ENCODE results near the gene EFEMP1.

Gene EFEMP1

GRCh38 chr2:55952415-55952814 is 28.8 kb upstream of the EFEMP1 start:
- Histone ChIP-seq H3K9me3 (ENCODE audit: control insufficient read depth, insufficient read depth, low read length) (no peaks in the 10 kb centered on the region), H3K36me3 (ENCODE audit: control insufficient read depth, insufficient read depth, low read length) (no peaks in the 10 kb centered on the region), H3K9ac (ENCODE audit: low read depth, low read length) (no peak overlapping the region), H3K4me1 (ENCODE audit: control insufficient read depth, insufficient read depth, low read length) (no peaks in the 10 kb centered on the region), H3K4me3 (ENCODE audit: low read depth, low read length) (no peak overlapping the region), H3K27me3 (ENCODE audit: control insufficient read depth, insufficient read depth, low read length) (no peaks in the 10 kb centered on the region)

GRCh38 chr2:55951533-55951932 is 28.0 kb upstream of the EFEMP1 start:
- Histone ChIP-seq H3K9me3 (ENCODE audit: control insufficient read depth, insufficient read depth, low read length) (no peaks in the 10 kb centered on the region), H3K4me1 (ENCODE audit: control insufficient read depth, insufficient read depth, low read length) (no peaks in the 10 kb centered on the region), H3K36me3 (ENCODE audit: control insufficient read depth, insufficient read depth, low read length) (no peaks in the 10 kb centered on the region), H3K4me3 (ENCODE audit: low read depth, low read length) (no peak overlapping the region), H3K27me3 (ENCODE audit: control insufficient read depth, insufficient read depth, low read length) (no peaks in the 10 kb centered on the region), H3K9ac (ENCODE audit: low read depth, low read length) (no peak overlapping the region)

GRCh38 chr2:55949613-55950012 is 26.0 kb upstream of the EFEMP1 start:
- no peak overlapping the region for H3K9ac ChIP-seq (ENCODE audit: low read depth, low read length)
- no peak overlapping the region for H3K4me3 ChIP-seq (ENCODE audit: low read depth, low read length)
- no peaks in the 10 kb centered on the region for H3K36me3 ChIP-seq (ENCODE audit: control insufficient read depth, insufficient read depth, low read length)
- H3K9me3 ChIP-seq (ENCODE audit: control insufficient read depth, insufficient read depth, low read length) = no peaks in the 10 kb centered on the region
- no peaks in the 10 kb centered on the region for H3K4me1 ChIP-seq (ENCODE audit: control insufficient read depth, insufficient read depth, low read length)
- no peaks in the 10 kb centered on the region for H3K27me3 ChIP-seq (ENCODE audit: control insufficient read depth, insufficient read depth, low read length)

DNA sequence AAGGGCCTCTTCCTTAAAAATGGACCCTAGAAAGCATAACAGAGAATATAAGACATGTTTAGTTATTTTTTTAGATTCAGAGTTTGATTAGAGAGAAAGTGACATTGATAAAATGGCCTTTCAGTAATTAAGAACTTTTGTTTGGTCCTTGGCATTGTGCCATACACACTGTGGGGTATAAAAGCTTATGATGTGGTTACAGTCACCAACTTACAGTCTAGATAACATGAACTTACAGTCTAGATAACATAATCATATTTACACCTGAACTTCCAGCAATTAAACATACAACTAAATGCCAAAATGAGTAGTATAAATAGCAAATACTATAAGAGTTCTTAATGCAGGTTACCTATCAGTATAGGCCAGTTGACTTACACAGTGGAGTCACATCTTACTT is 25.6 kb upstream of the EFEMP1 start:
- Histone ChIP-seq H3K4me3 (ENCODE audit: low read depth, low read length) (no peak overlapping the region), H3K9ac (ENCODE audit: low read depth, low read length) (no peak overlapping the region), H3K36me3 (ENCODE audit: control insufficient read depth, insufficient read depth, low read length) (no peaks in the 10 kb centered on the region), H3K4me1 (ENCODE audit: control insufficient read depth, insufficient read depth, low read length) (no peaks in the 10 kb centered on the region), H3K27me3 (ENCODE audit: control insufficient read depth, insufficient read depth, low read length) (no peaks in the 10 kb centered on the region), H3K9me3 (ENCODE audit: control insufficient read depth, insufficient read depth, low read length) (no peaks in the 10 kb centered on the region)

GRCh38 chr2:55948176-55948923 is 24.8 kb upstream of the EFEMP1 start:
- Histone ChIP-seq H3K4me3 (ENCODE audit: low read depth, low read length) (no peak overlapping the region), H3K36me3 (ENCODE audit: control insufficient read depth, insufficient read depth, low read length) (no peaks in the 10 kb centered on the region), H3K4me1 (ENCODE audit: control insufficient read depth, insufficient read depth, low read length) (no peaks in the 10 kb centered on the region), H3K9ac (ENCODE audit: low read depth, low read length) (no peak overlapping the region), H3K9me3 (ENCODE audit: control insufficient read depth, insufficient read depth, low read length) (no peaks in the 10 kb centered on the region), H3K27me3 (ENCODE audit: control insufficient read depth, insufficient read depth, low read length) (no peaks in the 10 kb centered on the region)

DNA sequence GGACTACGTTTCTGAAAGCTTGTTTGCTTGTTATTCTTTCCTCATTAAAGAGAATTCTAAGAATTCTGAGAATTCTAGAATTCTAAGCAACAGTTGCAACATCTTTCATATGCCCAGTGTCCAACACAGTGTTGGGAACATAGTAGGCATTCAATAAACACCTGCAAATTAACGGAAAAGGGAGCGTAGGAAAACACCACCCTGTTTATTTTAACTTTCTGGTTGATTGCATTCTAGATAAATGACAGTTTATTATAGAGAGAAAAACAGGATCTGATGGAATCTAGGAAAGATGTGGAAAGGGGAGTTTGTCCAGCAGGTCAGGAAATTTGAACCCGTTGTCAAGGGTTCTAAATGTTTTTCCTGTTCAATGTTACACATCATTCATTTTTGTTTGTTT is 24.2 kb upstream of the EFEMP1 start:
- Histone ChIP-seq H3K9ac (ENCODE audit: low read depth, low read length) (no peak overlapping the region), H3K4me1 (ENCODE audit: control insufficient read depth, insufficient read depth, low read length) (no peaks in the 10 kb centered on the region), H3K9me3 (ENCODE audit: control insufficient read depth, insufficient read depth, low read length) (no peaks in the 10 kb centered on the region), H3K4me3 (ENCODE audit: low read depth, low read length) (no peak overlapping the region), H3K27me3 (ENCODE audit: control insufficient read depth, insufficient read depth, low read length) (no peaks in the 10 kb centered on the region), H3K36me3 (ENCODE audit: control insufficient read depth, insufficient read depth, low read length) (no peaks in the 10 kb centered on the region)

- Histone ChIP-seq H3K4me3 (ENCODE audit: low read depth, low read length) (no peak overlapping the region), H3K4me1 (ENCODE audit: control insufficient read depth, insufficient read depth, low read length) (no peaks in the 10 kb centered on the region), H3K27me3 (ENCODE audit: control insufficient read depth, insufficient read depth, low read length) (no peaks in the 10 kb centered on the region), H3K9me3 (ENCODE audit: control insufficient read depth, insufficient read depth, low read length) (no peaks in the 10 kb centered on the region), H3K9ac (ENCODE audit: low read depth, low read length) (no peak overlapping the region), H3K36me3 (ENCODE audit: control insufficient read depth, insufficient read depth, low read length) (no peaks in the 10 kb centered on the region)
Measured at GRCh38 chr2:55946793-55947192, 23.2 kb upstream of the EFEMP1 start.

- H3K9ac ChIP-seq (ENCODE audit: low read depth, low read length) = no peak overlapping the region
- no peak overlapping the region for H3K4me3 ChIP-seq (ENCODE audit: low read depth, low read length)
- H3K36me3 ChIP-seq (ENCODE audit: control insufficient read depth, insufficient read depth, low read length) = no peaks in the 10 kb centered on the region
- no peaks in the 10 kb centered on the region for H3K4me1 ChIP-seq (ENCODE audit: control insufficient read depth, insufficient read depth, low read length)
- no peaks in the 10 kb centered on the region for H3K27me3 ChIP-seq (ENCODE audit: control insufficient read depth, insufficient read depth, low read length)
- no peaks in the 10 kb centered on the region for H3K9me3 ChIP-seq (ENCODE audit: control insufficient read depth, insufficient read depth, low read length)
Measured at GRCh38 chr2:55943466-55943865, 19.9 kb upstream of the EFEMP1 start.

- no peaks in the 10 kb centered on the region for H3K27me3 ChIP-seq (ENCODE audit: control insufficient read depth, insufficient read depth, low read length)
- H3K4me3 ChIP-seq (ENCODE audit: low read depth, low read length) = no peak overlapping the region
- H3K4me1 ChIP-seq (ENCODE audit: control insufficient read depth, insufficient read depth, low read length) = no peaks in the 10 kb centered on the region
- no peak overlapping the region for H3K9ac ChIP-seq (ENCODE audit: low read depth, low read length)
- no peaks in the 10 kb centered on the region for H3K9me3 ChIP-seq (ENCODE audit: control insufficient read depth, insufficient read depth, low read length)
- H3K36me3 ChIP-seq (ENCODE audit: control insufficient read depth, insufficient read depth, low read length) = no peaks in the 10 kb centered on the region
Measured at GRCh38 chr2:55936351-55936750, 12.8 kb upstream of the EFEMP1 start.

DNA sequence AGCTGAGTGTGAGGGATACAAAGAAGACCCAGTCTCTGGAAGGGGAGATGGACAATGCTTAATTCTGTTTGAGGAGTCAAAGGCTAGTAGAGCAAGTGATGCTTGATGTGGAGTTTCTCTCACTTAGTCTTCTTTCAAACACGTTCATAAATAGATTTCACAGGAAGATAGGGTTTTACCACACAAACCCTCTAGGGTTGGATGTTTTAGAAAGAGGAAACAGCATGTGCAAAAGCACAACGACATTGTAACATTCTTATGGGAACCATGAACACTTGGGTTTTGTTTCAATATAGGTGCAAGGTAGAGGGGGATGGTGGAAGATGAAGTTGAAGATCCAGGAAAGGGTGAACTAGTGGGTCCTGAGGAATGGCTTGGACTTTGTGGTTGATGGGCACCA is 10.8 kb upstream of the EFEMP1 start:
- Histone ChIP-seq H3K4me3 (ENCODE audit: low read depth, low read length) (no peak overlapping the region), H3K27me3 (ENCODE audit: control insufficient read depth, insufficient read depth, low read length) (no peaks in the 10 kb centered on the region), H3K9ac (ENCODE audit: low read depth, low read length) (no peak overlapping the region), H3K4me1 (ENCODE audit: control insufficient read depth, insufficient read depth, low read length) (no peaks in the 10 kb centered on the region), H3K36me3 (ENCODE audit: control insufficient read depth, insufficient read depth, low read length) (no peaks in the 10 kb centered on the region), H3K9me3 (ENCODE audit: control insufficient read depth, insufficient read depth, low read length) (no peaks in the 10 kb centered on the region)

- no peaks in the 10 kb centered on the region for H3K4me1 ChIP-seq (ENCODE audit: control insufficient read depth, insufficient read depth, low read length)
- H3K4me3 ChIP-seq (ENCODE audit: low read depth, low read length) = no peak overlapping the region
- H3K9me3 ChIP-seq (ENCODE audit: control insufficient read depth, insufficient read depth, low read length) = no peaks in the 10 kb centered on the region
- H3K36me3 ChIP-seq (ENCODE audit: control insufficient read depth, insufficient read depth, low read length) = no peaks in the 10 kb centered on the region
- no peaks in the 10 kb centered on the region for H3K27me3 ChIP-seq (ENCODE audit: control insufficient read depth, insufficient read depth, low read length)
- no peak overlapping the region for H3K9ac ChIP-seq (ENCODE audit: low read depth, low read length)
Measured at GRCh38 chr2:55932843-55933242, 9.3 kb upstream of the EFEMP1 start.

DNA sequence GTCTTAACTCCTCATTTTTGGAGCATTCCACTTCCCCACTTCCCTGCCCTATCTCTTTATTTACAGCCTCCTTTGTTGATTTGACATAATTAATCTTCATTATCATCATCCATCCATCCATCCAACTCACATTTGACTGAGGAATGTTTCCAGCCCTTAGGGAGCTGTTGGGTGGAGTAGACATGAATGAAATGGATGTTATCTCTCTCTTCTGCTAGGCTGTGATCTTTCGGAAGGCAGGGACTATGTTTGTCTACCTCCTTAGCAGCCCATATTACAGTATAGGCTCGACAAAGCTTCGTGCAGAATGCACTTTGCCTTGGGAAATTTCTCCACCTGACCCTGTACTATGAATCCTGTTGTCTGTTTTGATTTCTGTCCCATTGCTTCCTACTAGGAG is 7.7 kb upstream of the EFEMP1 start:
- no peak overlapping the region for H3K9ac ChIP-seq (ENCODE audit: low read depth, low read length)
- no peak overlapping the region for H3K4me3 ChIP-seq (ENCODE audit: low read depth, low read length)
- no peaks in the 10 kb centered on the region for H3K36me3 ChIP-seq (ENCODE audit: control insufficient read depth, insufficient read depth, low read length)
- no peaks in the 10 kb centered on the region for H3K4me1 ChIP-seq (ENCODE audit: control insufficient read depth, insufficient read depth, low read length)
- no peaks in the 10 kb centered on the region for H3K27me3 ChIP-seq (ENCODE audit: control insufficient read depth, insufficient read depth, low read length)
- no peaks in the 10 kb centered on the region for H3K9me3 ChIP-seq (ENCODE audit: control insufficient read depth, insufficient read depth, low read length)

Data from iPS-15b (cell line).